NCI-H1105 treated with DMSO at 0.1 percent for 48 hours (cell line): ENCODE results near the gene CDR2.
"Not testable (repeated sequence)": the region's sequence is repeated elsewhere in the genome, so short reads cannot be mapped to it uniquely, and the experiment has no call there.

ENCODE experiments used
- DNase-seq: peaks from one replicate; lab custom pipeline; 2025; lab: John Stamatoyannopoulos, UW

The CDR2 gene

GRCh38 chr16:22352723-22353122 is 21.7 kb downstream of the CDR2 start:
- DNase-seq, result no peak

GRCh38 chr16:22352140-22352539 is 22.3 kb downstream of the CDR2 start:
- no peak for DNase-seq

GRCh38 chr16:22351017-22351416 is 23.4 kb downstream of the CDR2 start:
- DNase-seq, result not testable (repeated sequence)

GRCh38 chr16:22348291-22348690 is 26.1 kb downstream of the CDR2 start:
- no peak for DNase-seq

- no peak for DNase-seq
These were observed 27.2 kb downstream of the CDR2 start for GRCh38 chr16:22347100-22347820.

- no peak for DNase-seq
These were observed 27.9 kb downstream of the CDR2 start for GRCh38 chr16:22346483-22346882.

GRCh38 chr16:22342082-22342481 is 32.3 kb downstream of the CDR2 start:
- no peak for DNase-seq

- no peak for DNase-seq
These were observed 33.5 kb downstream of the CDR2 start for GRCh38 chr16:22340945-22341344.

GRCh38 chr16:22337849-22338635 is 36.4 kb downstream of the CDR2 start:
- no peak for DNase-seq

- DNase-seq, result no peak
These were observed 37.4 kb downstream of the CDR2 start for GRCh38 chr16:22337045-22337444.

GRCh38 chr16:22336581-22336980 is 37.8 kb downstream of the CDR2 start:
- no peak for DNase-seq

- no peak for DNase-seq
These were observed 38.7 kb downstream of the CDR2 start for GRCh38 chr16:22335668-22336246.

GRCh38 chr16:22333457-22333994 is 40.9 kb downstream of the CDR2 start:
- DNase-seq, result no peak

- no peak for DNase-seq
These were observed 44.1 kb downstream of the CDR2 start for GRCh38 chr16:22330326-22330725.

GRCh38 chr16:22329199-22329695 is 45.2 kb downstream of the CDR2 start:
- no peak for DNase-seq

GRCh38 chr16:22328081-22328725 is 46.2 kb downstream of the CDR2 start:
- no peak for DNase-seq

GRCh38 chr16:22327446-22327775 is 47.0 kb downstream of the CDR2 start:
- no peak for DNase-seq

- DNase-seq, result no peak
These were observed 47.5 kb downstream of the CDR2 start for GRCh38 chr16:22326771-22327445.

- DNase-seq, result no peak
These were observed 48.1 kb downstream of the CDR2 start for GRCh38 chr16:22326369-22326652.

GRCh38 chr16:22325598-22326368 is 48.6 kb downstream of the CDR2 start:
- DNase-seq, result no peak
